ENCODE results near the gene UCN.
"Not testable (repeated sequence)": the region's sequence is repeated elsewhere in the genome, so short reads cannot be mapped to it uniquely, and the experiment has no call there.

UCN gene

DNA sequence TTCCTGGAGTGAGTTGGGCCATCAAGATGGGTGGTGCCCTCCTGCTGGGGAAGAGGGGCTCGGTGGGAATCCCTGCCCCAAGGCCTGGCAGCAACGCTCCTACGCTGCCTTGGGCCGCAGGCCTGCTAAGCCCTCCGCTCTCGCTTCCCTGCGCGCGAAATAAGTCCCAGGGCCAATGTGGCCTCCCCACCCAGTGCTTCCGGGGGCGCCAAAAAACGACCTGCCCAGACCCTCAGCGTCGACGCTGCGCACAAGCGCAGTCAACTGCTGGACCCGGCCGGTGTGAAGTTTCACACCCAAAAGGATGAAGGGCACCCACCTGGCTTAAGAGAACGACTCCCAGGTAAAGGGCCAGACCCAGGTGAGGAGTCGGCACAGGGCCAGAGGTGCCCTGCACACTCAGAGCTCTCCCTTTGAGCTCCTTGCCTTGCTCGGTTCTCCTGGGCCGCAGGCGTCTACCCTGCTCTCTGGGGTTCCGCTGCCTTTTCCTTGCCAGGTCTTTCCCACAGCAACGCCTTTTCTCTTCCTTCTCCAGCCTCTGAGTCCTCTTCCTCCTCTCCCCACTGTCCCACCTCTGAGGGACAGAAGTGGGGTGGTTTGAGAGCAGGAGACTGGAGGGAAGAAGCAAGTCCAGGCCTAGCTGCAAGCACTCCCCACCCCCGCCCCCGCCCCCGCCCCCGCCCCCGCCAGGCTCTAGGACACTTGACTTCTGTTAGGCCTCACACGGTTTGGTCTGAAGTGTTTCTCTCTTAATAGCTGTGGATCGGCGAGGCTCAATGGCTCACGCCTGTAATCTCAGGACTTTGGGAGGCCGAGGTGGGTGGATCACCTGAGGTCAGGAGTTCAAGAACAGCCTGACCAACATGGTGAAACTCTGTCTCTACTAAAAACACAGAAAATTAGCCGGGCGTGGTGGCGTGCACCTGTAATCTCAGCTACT is 32.8 kb downstream of the UCN start, which contains the start of gene DNAJC5G:
Gene DNAJC5G (plus strand): TSS at position 223 of the 940 bp plus-strand sequence. CDS start 1,296 bp downstream, outside the sequence.
- ChIA-PET CTCF (interaction anchor here (1.1 to 10.5 kb wide), 3 partner anchors 11 to 175 kb away, joined by 3 to 206 read pairs (median 125); partner anchors contain the start of gene SLC30A3), POLR2A (no interaction called here)
- TF ChIP-seq, protein P1, sequence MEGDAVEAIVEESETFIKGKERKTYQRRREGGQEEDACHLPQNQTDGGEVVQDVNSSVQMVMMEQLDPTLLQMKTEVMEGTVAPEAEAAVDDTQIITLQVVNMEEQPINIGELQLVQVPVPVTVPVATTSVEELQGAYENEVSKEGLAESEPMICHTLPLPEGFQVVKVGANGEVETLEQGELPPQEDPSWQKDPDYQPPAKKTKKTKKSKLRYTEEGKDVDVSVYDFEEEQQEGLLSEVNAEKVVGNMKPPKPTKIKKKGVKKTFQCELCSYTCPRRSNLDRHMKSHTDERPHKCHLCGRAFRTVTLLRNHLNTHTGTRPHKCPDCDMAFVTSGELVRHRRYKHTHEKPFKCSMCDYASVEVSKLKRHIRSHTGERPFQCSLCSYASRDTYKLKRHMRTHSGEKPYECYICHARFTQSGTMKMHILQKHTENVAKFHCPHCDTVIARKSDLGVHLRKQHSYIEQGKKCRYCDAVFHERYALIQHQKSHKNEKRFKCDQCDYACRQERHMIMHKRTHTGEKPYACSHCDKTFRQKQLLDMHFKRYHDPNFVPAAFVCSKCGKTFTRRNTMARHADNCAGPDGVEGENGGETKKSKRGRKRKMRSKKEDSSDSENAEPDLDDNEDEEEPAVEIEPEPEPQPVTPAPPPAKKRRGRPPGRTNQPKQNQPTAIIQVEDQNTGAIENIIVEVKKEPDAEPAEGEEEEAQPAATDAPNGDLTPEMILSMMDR (IDR thresholded peaks at IDR 0.05; ENCODE audit: insufficient read depth, low read length, missing control alignments), result no peak
- no peak for DNase-seq (ENCODE audit: low read depth, low spot score)
- no peak within 1 kb of the TSS for H3K4me3 ChIP-seq (ENCODE audit: low read depth, low read length)

GRCh38 chr2:27272537-27273522 is 35.4 kb downstream of the UCN start:
- POLR2A ChIA-PET, result interaction anchor here (0.7 kb wide), 1 partner anchor 105 kb away, joined by 3 read pairs; no protein-coding TSS in a partner anchor
- DNase-seq (ENCODE audit: low read depth, low spot score), result not testable (repeated sequence)
- CTCF ChIA-PET, result interaction anchor here (0.8 to 5.7 kb wide), 6 partner anchors 8 to 410 kb away, joined by 3 to 75 read pairs (median 12); partner anchors contain the start of gene TRIM54

GRCh38 chr2:27271631-27272340 is 36.5 kb downstream of the UCN start:
- ChIA-PET CTCF (interaction anchor here (0.8 to 5.7 kb wide), 8 partner anchors 10 to 411 kb away, joined by 3 to 75 read pairs (median 6); partner anchors contain the start of gene TRIM54), POLR2A (no interaction called here)
- TF ChIP-seq, protein P1 (IDR thresholded peaks at IDR 0.05; ENCODE audit: insufficient read depth, low read length, missing control alignments), result no peak
- DNase-seq (ENCODE audit: low read depth, low spot score), result no peak
- no peak overlapping the region for H3K4me3 ChIP-seq (ENCODE audit: low read depth, low read length)

More at GRCh38 chr2:27272537-27273522, 35.4 kb downstream of the UCN start:
- not testable (repeated sequence) for H3K4me3 ChIP-seq (ENCODE audit: low read depth, low read length)

GRCh38 chr2:27270670-27271069 is 37.6 kb downstream of the UCN start:
- TF ChIP-seq, protein P1 (IDR thresholded peaks at IDR 0.05; ENCODE audit: insufficient read depth, low read length, missing control alignments), result no peak
- POLR2A ChIA-PET, result no interaction called here
- no peak overlapping the region for H3K4me3 ChIP-seq (ENCODE audit: low read depth, low read length)
- no peak for DNase-seq (ENCODE audit: low read depth, low spot score)
- CTCF ChIA-PET, result interaction anchor here (0.6 to 5.7 kb wide), 6 partner anchors 11 to 169 kb away, joined by 3 to 75 read pairs (median 5); partner anchors contain the start of genes CAD and TRIM54

GRCh38 chr2:27270131-27270530 is 38.1 kb downstream of the UCN start:
- TF ChIP-seq, protein P1 (IDR thresholded peaks at IDR 0.05; ENCODE audit: insufficient read depth, low read length, missing control alignments), result no peak
- H3K4me3 ChIP-seq (ENCODE audit: low read depth, low read length), result no peak overlapping the region
- no peak for DNase-seq (ENCODE audit: low read depth, low spot score)
- ChIA-PET CTCF (interaction anchor here (1.6 to 5.7 kb wide), 4 partner anchors 12 to 169 kb away, joined by 3 to 75 read pairs (median 12); partner anchors contain the start of gene TRIM54), POLR2A (no interaction called here)

DNA sequence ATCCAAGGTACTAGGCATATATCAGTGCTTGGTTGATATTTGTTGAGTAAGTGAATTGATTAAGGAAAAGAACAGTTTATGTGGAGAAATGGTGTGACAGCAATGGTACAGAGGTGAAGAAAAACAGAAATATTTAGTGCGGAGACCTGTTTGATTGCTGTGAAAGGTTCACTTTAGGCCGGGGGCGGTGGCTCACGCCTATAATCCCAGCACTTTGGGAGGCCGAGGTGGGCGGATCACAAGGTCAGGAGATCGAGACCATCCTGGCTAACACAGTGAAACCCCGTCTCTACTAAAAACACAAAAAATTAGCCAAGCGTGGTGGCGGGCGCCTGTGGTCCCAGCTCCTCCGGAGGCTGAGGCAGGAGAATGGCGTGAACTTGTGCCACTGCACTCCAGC is 39.9 kb downstream of the UCN start:
- not testable (repeated sequence) for DNase-seq (ENCODE audit: low read depth, low spot score); H3K4me3 ChIP-seq (ENCODE audit: low read depth, low read length)
- ChIA-PET CTCF (interaction anchor here (1.1 to 7.3 kb wide), 3 partner anchors 10 to 12 kb away, joined by 4 to 125 read pairs (median 4); partner anchors contain the start of genes DNAJC5G and TRIM54), POLR2A (interaction anchor here (0.7 kb wide), 1 partner anchor 25 kb away, joined by 3 read pairs; no protein-coding TSS in a partner anchor)
